Loucy (cell line): ENCODE measurements around the gene TNIP1.

Experiments
- H2AFZ ChIP-seq: fragments of 200-600 bp; sonication (generic); 2 replicates; pipeline ENCODE4 v1.6.0; 2016; ENCODE audit warnings: antibody characterized with exemption, mild to moderate bottlenecking, low read length, moderate library complexity
- H3F3A ChIP-seq: fragments of 200-600 bp; 2 replicates; pipeline ENCODE4 v1.6.0; 2016; ENCODE audit warnings: antibody characterized with exemption, low read depth, mild to moderate bottlenecking
- H3K27me3 ChIP-seq: fragments of 200-600 bp; sonication (generic); 2 replicates; pipeline ENCODE4 v1.6.1; 2014; ENCODE audit warnings: low read length, mild to moderate bottlenecking; ENCODE audit not compliant: insufficient read depth, poor library complexity, severe bottlenecking
- H3K36me3 ChIP-seq: fragments of 200-600 bp; sonication (generic); 2 replicates; pipeline ENCODE4 v1.6.1; 2016; ENCODE audit warnings: low read length; ENCODE audit not compliant: insufficient read depth
- H3K4me1 ChIP-seq: fragments of 200-600 bp; sonication (generic); 2 replicates; pipeline ENCODE4 v1.5.1; 2014; ENCODE audit warnings: low read length, mild to moderate bottlenecking; ENCODE audit not compliant: insufficient read depth, poor library complexity, severe bottlenecking
- H3K4me2 ChIP-seq: fragments of 200-600 bp; sonication (generic); 2 replicates; pipeline ENCODE4 v1.6.0; 2014; ENCODE audit warnings: antibody characterized with exemption, low read length, low read depth, mild to moderate bottlenecking; ENCODE audit not compliant: poor library complexity, severe bottlenecking
- H3K4me3 ChIP-seq: fragments of 200-600 bp; sonication (generic); 2 replicates; pipeline ENCODE4 v1.5.1; 2014; ENCODE audit warnings: low read length, mild to moderate bottlenecking, mixed read lengths; ENCODE audit not compliant: poor library complexity, severe bottlenecking
- H3K79me2 ChIP-seq: fragments of 200-600 bp; sonication (generic); 2 replicates; pipeline ENCODE4 v1.6.1; 2014; ENCODE audit warnings: low read length; ENCODE audit not compliant: insufficient read depth
- H3K9ac ChIP-seq: fragments of 200-600 bp; sonication (generic); 2 replicates; pipeline ENCODE4 v1.6.0; 2014; ENCODE audit warnings: mild to moderate bottlenecking, low read depth, low read length, moderate library complexity; ENCODE audit not compliant: poor library complexity, severe bottlenecking
- H3K9me2 ChIP-seq: fragments of 200-600 bp; sonication (generic); replicated peaks from 2 replicates; pipeline ENCODE4 v1.6.1; 2016; ENCODE audit warnings: low read depth, low read length, mixed read lengths
- H3K9me3 ChIP-seq: fragments of 200-600 bp; sonication (generic); 2 replicates; pipeline ENCODE4 v1.6.1; 2014; ENCODE audit warnings: mild to moderate bottlenecking, antibody characterized with exemption, low read length, low read depth; ENCODE audit not compliant: insufficient read depth
- H4K20me1 ChIP-seq: fragments of 200-600 bp; sonication (generic); 2 replicates; pipeline ENCODE4 v1.6.0; 2014; ENCODE audit warnings: antibody characterized with exemption, low read length, mild to moderate bottlenecking; ENCODE audit not compliant: insufficient read depth, poor library complexity, severe bottlenecking
- CTCF ChIP-seq: fragments of 200-600 bp; sonication (generic); conservative IDR thresholded peaks from 2 replicates; pipeline ENCODE4 v1.5.1; 2014; ENCODE audit warnings: mild to moderate bottlenecking, antibody characterized with exemption, low read length
- EZH2phosphoT487 ChIP-seq: fragments of 200-600 bp; IDR thresholded peaks from 2 replicates; pipeline ENCODE4 v1.6.1; 2018; ENCODE audit warnings: antibody characterized with exemption, mild to moderate bottlenecking, moderate library complexity, borderline replicate concordance

The TNIP1 gene

GRCh38 chr5:151121095-151121494 is 40.3 kb upstream of the TNIP1 start:
- Histone ChIP-seq H2AFZ (no peak overlapping the region), H3K9me2 (no peaks in the 10 kb centered on the region), H3K4me3 (no peak overlapping the region), H4K20me1 (peaks cover 3% of the 10 kb centered on the region), H3K4me1 (no peaks in the 10 kb centered on the region), H3K4me2 (no peak overlapping the region), H3K9ac (no peak overlapping the region), H3K9me3 (no peaks in the 10 kb centered on the region), H3K36me3 (peaks cover 96% of the 10 kb centered on the region), H3F3A (0 out of 2 replicates have a peak, but pooled peaks cover 3% of the 10 kb centered on the region), H3K27me3 (no peaks in the 10 kb centered on the region), H3K79me2 (no peaks in the 10 kb centered on the region)
- TF ChIP-seq EZH2phosphoT487 (no peak), CTCF (no peak)

- peaks cover 4% of the 10 kb centered on the region for H4K20me1 ChIP-seq
- H3K4me1 ChIP-seq: no peaks in the 10 kb centered on the region
- H3F3A ChIP-seq: peaks cover 8% of the 10 kb centered on the region; the same call in 1 of the 2 replicates
- no peak overlapping the region for H3K4me3 ChIP-seq
- H3K9me3 ChIP-seq: no peaks in the 10 kb centered on the region
- H3K36me3 ChIP-seq: peaks cover 85% of the 10 kb centered on the region
- no peaks in the 10 kb centered on the region for H3K9me2 ChIP-seq
- no peak overlapping the region for H3K4me2 ChIP-seq
- H3K79me2 ChIP-seq: no peaks in the 10 kb centered on the region
- H2AFZ ChIP-seq: no peak overlapping the region
- no peaks in the 10 kb centered on the region for H3K27me3 ChIP-seq
- TF ChIP-seq EZH2phosphoT487 (no peak), CTCF (no peak)
- no peak overlapping the region for H3K9ac ChIP-seq
These were observed 38.2 kb upstream of the TNIP1 start for GRCh38 chr5:151118913-151119575.

- H3K9ac ChIP-seq: no peak overlapping the region
- H4K20me1 ChIP-seq: peaks cover 4% of the 10 kb centered on the region
- no peaks in the 10 kb centered on the region for H3K9me2 ChIP-seq
- no peaks in the 10 kb centered on the region for H3K9me3 ChIP-seq
- peak; percentile 97 for TF ChIP-seq CTCF
- no peak for TF ChIP-seq EZH2phosphoT487
- no peak overlapping the region for H3K4me2 ChIP-seq
- no peak overlapping the region for H2AFZ ChIP-seq
- no peaks in the 10 kb centered on the region for H3K27me3 ChIP-seq
- H3K36me3 ChIP-seq: peaks cover 77% of the 10 kb centered on the region; the same call in 1 of the 2 replicates
- H3K79me2 ChIP-seq: no peaks in the 10 kb centered on the region
- peaks cover 8% of the 10 kb centered on the region; the same call in 1 of the 2 replicates for H3F3A ChIP-seq
- no peaks in the 10 kb centered on the region for H3K4me1 ChIP-seq
- H3K4me3 ChIP-seq: no peak overlapping the region
These were observed 34.6 kb upstream of the TNIP1 start for GRCh38 chr5:151115272-151115905.
